ENCODE measurements around the gene FBRSL1. TPM values are rescaled to one million over a fixed set of nuclear protein-coding genes. Genes with fewer than 3 reads are reported as not detected.
A peak's percentile ranks its signal among the peaks of the same experiment; 100 is the strongest.

Gene FBRSL1
- total and polyA plus RNA-seq, 4 donors: 2.5 to 35.5 (median 5.6) TPM

- TF ChIP-seq EGR1 (IDR thresholded peaks at IDR 0.05; ENCODE audit: low read depth in 2 of 2): no peak
- TF ChIP-seq, protein P1, sequence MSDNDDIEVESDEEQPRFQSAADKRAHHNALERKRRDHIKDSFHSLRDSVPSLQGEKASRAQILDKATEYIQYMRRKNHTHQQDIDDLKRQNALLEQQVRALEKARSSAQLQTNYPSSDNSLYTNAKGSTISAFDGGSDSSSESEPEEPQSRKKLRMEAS (IDR thresholded peaks at IDR 0.05): no peak
Observed at GRCh38 chr12:132505852-132506219, 15.9 kb downstream of the FBRSL1 start (continued).

- H3K36me3 ChIP-seq (ENCODE audit: control insufficient read depth in 4 of 4, insufficient read depth in 3 of 4, low read depth in 1 of 4, low read length in 3 of 4): peaks cover 0 to 13% (median 2%) of the 10 kb centered on the region in 4 donors
- no peaks in the 10 kb centered on the region for H3K9me3 ChIP-seq (ENCODE audit: control insufficient read depth in 4 of 4, low read length in 3 of 4)
- peaks cover 27 to 52% (median 44%) of the 10 kb centered on the region in 4 donors for H3K4me1 ChIP-seq (ENCODE audit: control insufficient read depth in 4 of 4, insufficient read depth in 4 of 4, low read length in 3 of 4)
- peak; percentile 66 for DNase-seq (ENCODE audit: low spot score)
- no peak overlapping the region for H3K4me3 ChIP-seq (ENCODE audit: low read depth in 1 of 3, low read length in 3 of 3)
- 52% methylated on average over 32 of the region's 32 CpGs for WGBS
- no peak overlapping the region for H3K9ac ChIP-seq (ENCODE audit: low read depth in 1 of 2, low read length in 2 of 2)
- H3K27me3 ChIP-seq (ENCODE audit: control insufficient read depth in 4 of 4, insufficient read depth in 4 of 4, low read length in 3 of 4): no peaks in the 10 kb centered on the region
- TF ChIP-seq GABPA (IDR thresholded peaks at IDR 0.05 in 1 of 2, conservative IDR thresholded peaks at IDR 0.05 in 1 of 2) (peak in 1 of 2 donors; percentile 46), HNF4A (conservative IDR thresholded peaks at IDR 0.05) (no peak)
- no peak overlapping the region for H3K27ac ChIP-seq (ENCODE audit: low read depth in 1 of 2, low read length in 2 of 2)
Observed at GRCh38 chr12:132506328-132507160, 16.6 kb downstream of the FBRSL1 start.

DNA sequence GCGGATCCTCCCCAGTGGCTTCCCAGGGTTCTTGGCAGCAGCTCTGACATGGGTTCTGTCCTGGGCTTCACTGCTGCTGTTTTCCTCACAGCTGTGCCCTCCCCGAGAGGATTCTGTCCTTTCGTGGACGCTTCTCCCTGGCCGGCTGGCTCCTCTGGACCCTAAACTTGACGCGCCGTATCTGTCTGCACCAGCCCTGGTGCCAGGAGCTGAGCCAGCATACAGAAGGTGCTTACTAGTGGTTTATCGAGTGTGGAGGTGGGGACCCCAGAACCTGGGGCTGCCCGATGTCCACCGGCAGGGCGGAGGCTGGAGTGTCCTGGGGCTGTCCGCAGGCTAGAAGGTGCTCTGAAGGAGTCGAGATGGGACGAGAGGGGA is 17.2 kb downstream of the FBRSL1 start:
- Histone ChIP-seq H3K9me3 (ENCODE audit: control insufficient read depth in 4 of 4, low read length in 3 of 4) (no peaks in the 10 kb centered on the region), H3K36me3 (ENCODE audit: control insufficient read depth in 4 of 4, insufficient read depth in 3 of 4, low read depth in 1 of 4, low read length in 3 of 4) (peaks cover 0 to 13% (median 2%) of the 10 kb centered on the region in 4 donors), H3K27ac (ENCODE audit: low read depth in 1 of 2, low read length in 2 of 2) (no peak overlapping the region), H3K9ac (ENCODE audit: low read depth in 1 of 2, low read length in 2 of 2) (no peak overlapping the region), H3K27me3 (ENCODE audit: control insufficient read depth in 4 of 4, insufficient read depth in 4 of 4, low read length in 3 of 4) (no peaks in the 10 kb centered on the region), H3K4me1 (ENCODE audit: control insufficient read depth in 4 of 4, insufficient read depth in 4 of 4, low read length in 3 of 4) (peaks cover 23 to 49% (median 38%) of the 10 kb centered on the region in 4 donors), H3K4me3 (ENCODE audit: low read depth in 1 of 3, low read length in 3 of 3) (no peak overlapping the region)
- DNase-seq (ENCODE audit: low spot score): no peak
- 80% methylated on average over 15 of the region's 15 CpGs for WGBS
- TF ChIP-seq GABPA (IDR thresholded peaks at IDR 0.05 in 1 of 2, conservative IDR thresholded peaks at IDR 0.05 in 1 of 2): no peak
- no peak for TF ChIP-seq HNF4G (IDR thresholded peaks at IDR 0.05)
- TF ChIP-seq JUND (IDR thresholded peaks at IDR 0.05): no peak
- TF ChIP-seq, protein P1 (IDR thresholded peaks at IDR 0.05): no peak
- TF ChIP-seq SP1 (IDR thresholded peaks at IDR 0.05): no peak
- no peak for TF ChIP-seq TAF1 (conservative IDR thresholded peaks at IDR 0.05)
- TF ChIP-seq RAD21 (IDR thresholded peaks at IDR 0.05): no peak
- no peak for TF ChIP-seq HNF4A (conservative IDR thresholded peaks at IDR 0.05)
- no peak for TF ChIP-seq FOXA2 (IDR thresholded peaks at IDR 0.05)
- TF ChIP-seq, protein P2, sequence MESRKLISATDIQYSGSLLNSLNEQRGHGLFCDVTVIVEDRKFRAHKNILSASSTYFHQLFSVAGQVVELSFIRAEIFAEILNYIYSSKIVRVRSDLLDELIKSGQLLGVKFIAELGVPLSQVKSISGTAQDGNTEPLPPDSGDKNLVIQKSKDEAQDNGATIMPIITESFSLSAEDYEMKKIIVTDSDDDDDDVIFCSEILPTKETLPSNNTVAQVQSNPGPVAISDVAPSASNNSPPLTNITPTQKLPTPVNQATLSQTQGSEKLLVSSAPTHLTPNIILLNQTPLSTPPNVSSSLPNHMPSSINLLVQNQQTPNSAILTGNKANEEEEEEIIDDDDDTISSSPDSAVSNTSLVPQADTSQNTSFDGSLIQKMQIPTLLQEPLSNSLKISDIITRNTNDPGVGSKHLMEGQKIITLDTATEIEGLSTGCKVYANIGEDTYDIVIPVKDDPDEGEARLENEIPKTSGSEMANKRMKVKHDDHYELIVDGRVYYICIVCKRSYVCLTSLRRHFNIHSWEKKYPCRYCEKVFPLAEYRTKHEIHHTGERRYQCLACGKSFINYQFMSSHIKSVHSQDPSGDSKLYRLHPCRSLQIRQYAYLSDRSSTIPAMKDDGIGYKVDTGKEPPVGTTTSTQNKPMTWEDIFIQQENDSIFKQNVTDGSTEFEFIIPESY (IDR thresholded peaks at IDR 0.05): no peak
- TF ChIP-seq, protein P3, sequence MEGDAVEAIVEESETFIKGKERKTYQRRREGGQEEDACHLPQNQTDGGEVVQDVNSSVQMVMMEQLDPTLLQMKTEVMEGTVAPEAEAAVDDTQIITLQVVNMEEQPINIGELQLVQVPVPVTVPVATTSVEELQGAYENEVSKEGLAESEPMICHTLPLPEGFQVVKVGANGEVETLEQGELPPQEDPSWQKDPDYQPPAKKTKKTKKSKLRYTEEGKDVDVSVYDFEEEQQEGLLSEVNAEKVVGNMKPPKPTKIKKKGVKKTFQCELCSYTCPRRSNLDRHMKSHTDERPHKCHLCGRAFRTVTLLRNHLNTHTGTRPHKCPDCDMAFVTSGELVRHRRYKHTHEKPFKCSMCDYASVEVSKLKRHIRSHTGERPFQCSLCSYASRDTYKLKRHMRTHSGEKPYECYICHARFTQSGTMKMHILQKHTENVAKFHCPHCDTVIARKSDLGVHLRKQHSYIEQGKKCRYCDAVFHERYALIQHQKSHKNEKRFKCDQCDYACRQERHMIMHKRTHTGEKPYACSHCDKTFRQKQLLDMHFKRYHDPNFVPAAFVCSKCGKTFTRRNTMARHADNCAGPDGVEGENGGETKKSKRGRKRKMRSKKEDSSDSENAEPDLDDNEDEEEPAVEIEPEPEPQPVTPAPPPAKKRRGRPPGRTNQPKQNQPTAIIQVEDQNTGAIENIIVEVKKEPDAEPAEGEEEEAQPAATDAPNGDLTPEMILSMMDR (IDR thresholded peaks at IDR 0.05; ENCODE audit: low read depth, low read length, missing input control): no peak
- TF ChIP-seq EGR1 (IDR thresholded peaks at IDR 0.05; ENCODE audit: low read depth in 2 of 2): no peak
- TF ChIP-seq NR2F2 (IDR thresholded peaks at IDR 0.05): no peak
- TF ChIP-seq REST (IDR thresholded peaks at IDR 0.05): no peak
- TF ChIP-seq RXRA (IDR thresholded peaks at IDR 0.05): no peak
- no peak for TF ChIP-seq YY1 (IDR thresholded peaks at IDR 0.05)
- TF ChIP-seq FOXA1 (IDR thresholded peaks at IDR 0.05): no peak
- no peak for TF ChIP-seq ATF3 (IDR thresholded peaks at IDR 0.05)

Data from liver (tissue), 9 donors.